ENCODE results near the gene SLC44A1. TPM values are rescaled to one million over a fixed set of nuclear protein-coding genes. Genes with fewer than 3 reads are reported as not detected.

SLC44A1 gene
- 71.3 and 105 TPM in 2 replicates for total RNA-seq

GRCh38 chr9:105244003-105244733 lies at the start of gene SLC44A1:
TSS of gene SLC44A1 (plus strand) at chr9:105244651. CDS start at chr9:105244869, 218 bp downstream.

DNA sequence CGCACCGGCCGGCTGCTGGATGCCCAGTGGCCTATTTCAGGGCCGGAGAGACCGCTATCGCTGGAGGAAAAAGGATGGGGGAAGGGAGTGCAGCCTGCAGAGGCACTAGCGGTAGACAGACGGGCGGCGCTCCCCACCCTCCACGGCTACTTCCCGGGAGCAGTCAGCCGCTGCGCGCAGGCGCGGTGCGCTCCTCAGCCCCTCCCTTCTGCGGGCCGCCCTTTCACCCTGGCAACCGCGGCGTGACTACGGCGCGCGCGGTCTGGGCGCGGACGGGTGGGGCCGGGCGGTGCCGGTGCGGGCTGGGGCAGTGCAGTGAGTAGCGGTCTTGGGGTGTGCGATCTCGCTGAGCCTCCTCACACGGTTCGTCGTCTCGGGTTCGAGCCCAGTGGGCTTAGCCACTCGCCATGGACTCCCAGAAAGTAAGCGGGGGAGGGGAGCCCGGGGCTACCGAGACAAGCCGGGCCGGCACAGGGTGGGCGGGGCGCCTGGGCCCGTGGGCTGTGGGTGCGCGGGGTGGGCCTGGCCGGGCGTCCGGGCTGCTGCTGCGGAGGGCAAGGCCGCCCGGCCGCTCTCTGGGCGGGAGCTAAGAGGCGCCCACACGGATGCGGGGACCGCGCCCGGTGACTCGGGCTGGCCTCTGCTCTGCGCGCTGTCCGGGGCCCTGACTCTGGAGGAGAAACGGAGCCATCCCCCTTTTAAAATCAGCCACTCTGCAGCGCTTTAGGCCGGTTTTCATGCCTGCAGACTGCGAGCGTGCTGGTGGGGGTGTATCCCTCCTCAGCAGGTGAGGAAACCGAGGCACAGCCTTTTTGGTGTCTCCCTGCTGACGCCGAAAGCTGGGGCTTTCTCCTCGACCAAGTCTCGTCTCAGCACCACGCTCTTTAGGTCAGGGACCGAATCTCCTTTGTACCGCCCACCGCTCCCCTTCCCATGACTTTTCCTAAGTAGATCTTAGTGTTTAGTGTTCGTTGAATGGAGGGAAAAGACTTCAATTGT lies 203.7 kb downstream of the SLC44A1 start, which contains the start of gene FSD1L:
TSS of gene FSD1L (plus strand) at position 221 of the 999 bp plus-strand sequence. CDS start at position 408, 187 bp downstream.

Other genes starting within 250 kb of the SLC44A1 start
- 3.4 and 3.6 TPM in 2 replicates for gene FSD1L, start 203.4 kb downstream of the SLC44A1 start, total RNA-seq